Measurements from ENCODE around the gene YPEL2. TPM values are rescaled to one million over a fixed set of nuclear protein-coding genes. Genes with fewer than 3 reads are reported as not detected.

The YPEL2 gene
- total RNA-seq, 1 donor from 2014 or later, result 8.7 TPM

DNA sequence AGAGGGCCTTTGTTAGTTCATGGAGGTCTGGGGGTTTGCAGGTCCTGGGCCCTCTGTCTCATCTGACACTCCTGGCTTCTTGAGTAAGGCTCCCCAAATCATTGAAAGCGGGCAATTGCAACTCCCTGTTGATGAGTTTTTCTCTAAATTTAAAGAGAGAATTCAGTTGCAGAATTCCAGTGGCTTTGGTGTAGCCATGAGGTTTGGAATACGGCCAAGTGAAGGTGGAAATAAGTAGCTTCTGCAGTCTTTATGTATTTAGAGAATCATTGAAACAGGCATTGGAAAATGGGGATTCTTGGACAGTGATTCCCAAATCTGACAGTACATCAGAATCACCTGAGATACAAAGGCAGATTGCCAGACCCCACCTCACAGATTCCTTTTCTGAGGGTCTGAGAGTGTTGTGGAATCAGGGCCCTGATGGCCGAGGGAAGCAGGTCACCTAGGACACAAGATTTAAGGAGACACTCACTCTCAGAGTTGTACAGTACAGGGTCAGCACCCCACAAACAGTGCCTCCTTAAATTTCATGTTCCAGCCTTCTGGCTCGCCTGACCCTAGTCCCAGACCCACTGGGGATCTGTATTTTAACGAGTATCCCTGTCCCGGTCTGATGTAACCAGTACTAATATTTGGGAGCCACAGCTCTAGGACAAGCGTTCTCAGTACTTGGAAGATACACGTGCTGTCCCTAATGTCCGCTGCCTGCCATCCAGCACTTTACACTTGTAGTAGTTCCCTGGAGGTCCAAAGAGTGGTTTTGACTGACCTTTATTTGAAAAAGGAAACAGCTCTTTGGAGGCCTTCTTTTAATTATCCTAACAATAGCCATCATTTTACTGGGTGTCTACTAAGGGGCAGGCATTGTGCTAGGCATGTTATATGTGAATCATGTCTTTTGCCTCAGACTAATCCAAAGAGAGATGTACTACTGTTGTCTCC lies 37.8 kb downstream of the YPEL2 start:
- DNase-seq (ENCODE audit: low spot score in 2 of 2, unreplicated experiment in 2 of 2), result no peak
- H3K4me1 Mint-ChIP-seq, result peaks cover 76% of the 10 kb centered on the region
- H3K27me3 Mint-ChIP-seq (ENCODE audit: low read depth), result no peaks in the 10 kb centered on the region
- TF ChIP-seq, protein P1, sequence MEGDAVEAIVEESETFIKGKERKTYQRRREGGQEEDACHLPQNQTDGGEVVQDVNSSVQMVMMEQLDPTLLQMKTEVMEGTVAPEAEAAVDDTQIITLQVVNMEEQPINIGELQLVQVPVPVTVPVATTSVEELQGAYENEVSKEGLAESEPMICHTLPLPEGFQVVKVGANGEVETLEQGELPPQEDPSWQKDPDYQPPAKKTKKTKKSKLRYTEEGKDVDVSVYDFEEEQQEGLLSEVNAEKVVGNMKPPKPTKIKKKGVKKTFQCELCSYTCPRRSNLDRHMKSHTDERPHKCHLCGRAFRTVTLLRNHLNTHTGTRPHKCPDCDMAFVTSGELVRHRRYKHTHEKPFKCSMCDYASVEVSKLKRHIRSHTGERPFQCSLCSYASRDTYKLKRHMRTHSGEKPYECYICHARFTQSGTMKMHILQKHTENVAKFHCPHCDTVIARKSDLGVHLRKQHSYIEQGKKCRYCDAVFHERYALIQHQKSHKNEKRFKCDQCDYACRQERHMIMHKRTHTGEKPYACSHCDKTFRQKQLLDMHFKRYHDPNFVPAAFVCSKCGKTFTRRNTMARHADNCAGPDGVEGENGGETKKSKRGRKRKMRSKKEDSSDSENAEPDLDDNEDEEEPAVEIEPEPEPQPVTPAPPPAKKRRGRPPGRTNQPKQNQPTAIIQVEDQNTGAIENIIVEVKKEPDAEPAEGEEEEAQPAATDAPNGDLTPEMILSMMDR (IDR thresholded peaks at IDR 0.05; ENCODE audit: unreplicated experiment), result no peak
- H3K27ac Mint-ChIP-seq, result peak overlapping the region; percentile 14
- H3K36me3 Mint-ChIP-seq, result no peaks in the 10 kb centered on the region
- no peak overlapping the region for H3K4me3 Mint-ChIP-seq
- no peaks in the 10 kb centered on the region for H3K9me3 Mint-ChIP-seq

DNA sequence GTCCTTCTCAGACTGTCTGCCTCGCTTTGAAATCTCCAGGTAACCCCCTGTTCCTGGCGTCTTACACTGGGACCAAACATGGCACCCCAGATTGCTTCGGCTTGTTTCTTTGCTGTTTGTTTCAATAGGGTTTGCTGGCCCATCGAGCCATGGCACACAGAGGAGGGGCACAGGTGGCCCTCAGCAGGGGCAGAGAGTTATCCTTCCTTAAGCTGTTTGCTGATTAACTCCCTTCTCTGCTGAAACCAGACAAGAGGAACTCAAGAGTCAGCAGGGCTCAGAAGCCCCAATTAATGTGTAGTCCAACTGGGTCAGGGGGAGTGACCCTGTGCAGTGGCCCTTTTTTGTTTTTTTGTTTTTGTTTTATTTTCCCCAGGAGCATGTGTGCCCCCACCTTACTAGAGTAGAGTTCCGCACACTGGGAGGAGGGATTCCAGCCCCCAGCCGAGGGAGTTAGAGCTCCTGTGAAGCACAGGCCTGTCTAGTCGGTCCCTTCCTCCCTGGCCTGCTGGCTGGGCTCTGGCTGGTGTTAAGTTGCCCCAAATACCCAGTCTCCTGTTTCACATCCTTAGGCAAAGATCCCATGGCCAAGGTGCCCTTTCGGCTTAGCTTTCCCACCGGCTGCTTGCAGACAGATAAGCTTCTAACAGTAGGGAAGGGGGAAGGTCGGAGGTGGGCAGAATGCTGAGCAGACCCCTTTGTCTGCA lies 39.3 kb downstream of the YPEL2 start:
- TF ChIP-seq, protein P1 (IDR thresholded peaks at IDR 0.05; ENCODE audit: unreplicated experiment), result no peak
- H3K4me3 Mint-ChIP-seq, result no peak overlapping the region

GRCh38 chr17:59371416-59372100 lies 40.1 kb downstream of the YPEL2 start:
- TF ChIP-seq, protein P1 (IDR thresholded peaks at IDR 0.05; ENCODE audit: unreplicated experiment), result no peak
- H3K27me3 Mint-ChIP-seq (ENCODE audit: low read depth), result no peaks in the 10 kb centered on the region
- peak overlapping the region; percentile 90 for H3K27ac Mint-ChIP-seq
- H3K36me3 Mint-ChIP-seq, result no peaks in the 10 kb centered on the region
- H3K9me3 Mint-ChIP-seq, result no peaks in the 10 kb centered on the region
- no peak overlapping the region for H3K4me3 Mint-ChIP-seq
- DNase-seq (ENCODE audit: low spot score in 2 of 2, unreplicated experiment in 2 of 2), result no peak
- H3K4me1 Mint-ChIP-seq, result peaks cover 59% of the 10 kb centered on the region

More for the DNA sequence above, 39.3 kb downstream of the YPEL2 start:
- H3K27me3 Mint-ChIP-seq (ENCODE audit: low read depth), result no peaks in the 10 kb centered on the region
- peak overlapping the region; percentile 90 for H3K27ac Mint-ChIP-seq
- no peaks in the 10 kb centered on the region for H3K9me3 Mint-ChIP-seq
- no peak for DNase-seq (ENCODE audit: low spot score in 2 of 2, unreplicated experiment in 2 of 2)
- peaks cover 67% of the 10 kb centered on the region for H3K4me1 Mint-ChIP-seq
- no peaks in the 10 kb centered on the region for H3K36me3 Mint-ChIP-seq

DNA sequence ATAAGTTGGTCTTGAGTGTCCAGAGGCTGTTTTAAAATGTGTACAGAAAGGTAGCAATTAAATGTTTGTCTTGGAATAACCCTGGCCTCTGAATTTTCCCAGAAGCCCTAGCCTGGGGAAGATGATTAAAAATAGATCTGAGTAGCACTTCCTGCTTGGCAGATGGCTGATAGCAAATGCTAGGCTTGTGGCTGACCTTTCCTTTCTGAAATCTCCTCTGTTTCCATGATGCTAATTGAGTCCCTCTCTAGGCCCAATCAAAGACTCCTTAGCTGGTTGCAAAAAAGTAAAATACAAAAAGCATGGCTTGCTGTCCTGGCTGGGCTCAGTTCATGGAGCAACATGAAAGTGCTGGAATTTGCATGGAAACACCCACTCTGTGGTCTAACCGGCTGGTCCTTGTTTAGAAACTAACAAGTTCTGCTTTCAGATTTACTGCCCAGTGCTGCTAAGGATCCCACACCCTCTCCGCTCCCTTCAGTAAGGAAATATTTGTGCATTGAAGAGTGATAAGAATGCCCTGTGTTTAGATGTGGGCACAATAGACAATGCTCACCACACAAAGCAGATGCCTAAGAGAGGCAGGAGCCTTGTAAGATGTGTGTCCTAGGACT lies 40.8 kb downstream of the YPEL2 start:
- peak overlapping the region; percentile 90 for H3K27ac Mint-ChIP-seq
- no peak overlapping the region for H3K4me3 Mint-ChIP-seq
- no peaks in the 10 kb centered on the region for H3K36me3 Mint-ChIP-seq
- H3K4me1 Mint-ChIP-seq, result peaks cover 52% of the 10 kb centered on the region
- H3K9me3 Mint-ChIP-seq, result no peaks in the 10 kb centered on the region
- no peak for DNase-seq (ENCODE audit: low spot score in 2 of 2, unreplicated experiment in 2 of 2)
- no peaks in the 10 kb centered on the region for H3K27me3 Mint-ChIP-seq (ENCODE audit: low read depth)
- TF ChIP-seq, protein P1 (IDR thresholded peaks at IDR 0.05; ENCODE audit: unreplicated experiment), result no peak

DNA sequence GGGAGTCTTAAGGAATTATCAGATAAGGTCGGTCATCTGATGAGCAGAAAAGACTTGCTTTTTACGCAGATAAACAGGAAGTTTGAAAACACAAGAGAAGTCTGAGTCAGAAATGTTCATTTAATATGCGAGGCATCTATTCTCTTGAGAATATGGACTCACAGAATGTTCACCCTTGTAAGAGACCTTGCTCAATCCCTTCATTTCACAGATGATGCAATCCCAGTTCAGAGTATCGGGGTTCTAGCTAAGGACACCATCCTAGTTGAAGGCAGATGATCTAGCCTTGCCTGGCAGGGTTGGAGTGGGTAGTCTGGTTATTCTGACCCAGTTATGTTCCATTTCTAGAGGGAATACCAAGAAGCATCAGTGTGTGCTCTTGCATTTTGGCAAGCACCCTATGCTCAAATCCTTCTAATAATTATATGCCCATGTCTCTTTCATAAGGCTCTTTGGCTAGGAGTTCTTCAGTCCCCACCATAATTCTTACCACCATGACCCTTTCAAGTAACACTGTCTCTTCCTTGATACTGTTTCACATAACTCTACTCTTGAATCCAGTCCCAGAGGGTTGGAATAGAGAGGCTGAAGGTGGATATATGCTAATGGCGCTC lies 42.5 kb downstream of the YPEL2 start:
- H3K27ac Mint-ChIP-seq, result peak overlapping the region; percentile 63

More for the DNA sequence above, 42.5 kb downstream of the YPEL2 start:
- Mint-ChIP-seq H3K4me1 (peaks cover 45% of the 10 kb centered on the region), H3K9me3 (no peaks in the 10 kb centered on the region), H3K27me3 (ENCODE audit: low read depth) (no peaks in the 10 kb centered on the region), H3K36me3 (no peaks in the 10 kb centered on the region), H3K4me3 (no peak overlapping the region)
- no peak for DNase-seq (ENCODE audit: low spot score in 2 of 2, unreplicated experiment in 2 of 2)
- TF ChIP-seq, protein P1 (IDR thresholded peaks at IDR 0.05; ENCODE audit: unreplicated experiment), result no peak

Measured in mesothelial cell of epicardium (in vitro differentiated cells).